DMS 273 (cell line): Measurements from ENCODE around the gene ANKLE1.

ENCODE experiments used
- DNase-seq: peaks from one replicate; lab custom pipeline; 2025; ENCODE audit not compliant: unreplicated experiment; lab: John Stamatoyannopoulos, UW

ANKLE1 gene

GRCh38 chr19:17326595-17326966 lies 44.9 kb downstream of the ANKLE1 start:
- DNase-seq: no peak

GRCh38 chr19:17327068-17327653 lies 45.5 kb downstream of the ANKLE1 start:
- DNase-seq: no peak

- peak; percentile 37 for DNase-seq
Measured at GRCh38 chr19:17327654-17328516, 46.2 kb downstream of the ANKLE1 start.

- no peak for DNase-seq
Measured at GRCh38 chr19:17328517-17329365, 47.0 kb downstream of the ANKLE1 start.

- DNase-seq: no peak
Measured at GRCh38 chr19:17329366-17330261, 47.9 kb downstream of the ANKLE1 start.

- DNase-seq: no peak
Measured at GRCh38 chr19:17330262-17331044, 48.8 kb downstream of the ANKLE1 start.

GRCh38 chr19:17331045-17331558 lies 49.4 kb downstream of the ANKLE1 start:
- no peak for DNase-seq

- no peak for DNase-seq
Measured at GRCh38 chr19:17332360-17332676, 50.6 kb downstream of the ANKLE1 start.

GRCh38 chr19:17332677-17333581 lies 51.2 kb downstream of the ANKLE1 start:
- peak; percentile 69 for DNase-seq

GRCh38 chr19:17333611-17334413 lies 52.1 kb downstream of the ANKLE1 start:
- peak; percentile 36 for DNase-seq

GRCh38 chr19:17334414-17335409 lies 53.0 kb downstream of the ANKLE1 start, which contains the start of gene ANO8:
ANO8 (minus strand) TSS chr19:17334855; CDS start chr19:17334670, 185 bp downstream.
- peak; percentile 100 for DNase-seq

GRCh38 chr19:17335575-17335974 lies 53.9 kb downstream of the ANKLE1 start:
- peak; percentile 36 for DNase-seq
